ENCODE results near the gene INCA1. TPM values are rescaled to one million over a fixed set of nuclear protein-coding genes. Genes with fewer than 3 reads are reported as not detected.

INCA1 gene
- total and polyA plus RNA-seq, 2 of the 13 experiments (the other 11 are each of a cell fraction or from before 2014, with no cell fraction given) = 0.93 to 2.6 TPM

DNA sequence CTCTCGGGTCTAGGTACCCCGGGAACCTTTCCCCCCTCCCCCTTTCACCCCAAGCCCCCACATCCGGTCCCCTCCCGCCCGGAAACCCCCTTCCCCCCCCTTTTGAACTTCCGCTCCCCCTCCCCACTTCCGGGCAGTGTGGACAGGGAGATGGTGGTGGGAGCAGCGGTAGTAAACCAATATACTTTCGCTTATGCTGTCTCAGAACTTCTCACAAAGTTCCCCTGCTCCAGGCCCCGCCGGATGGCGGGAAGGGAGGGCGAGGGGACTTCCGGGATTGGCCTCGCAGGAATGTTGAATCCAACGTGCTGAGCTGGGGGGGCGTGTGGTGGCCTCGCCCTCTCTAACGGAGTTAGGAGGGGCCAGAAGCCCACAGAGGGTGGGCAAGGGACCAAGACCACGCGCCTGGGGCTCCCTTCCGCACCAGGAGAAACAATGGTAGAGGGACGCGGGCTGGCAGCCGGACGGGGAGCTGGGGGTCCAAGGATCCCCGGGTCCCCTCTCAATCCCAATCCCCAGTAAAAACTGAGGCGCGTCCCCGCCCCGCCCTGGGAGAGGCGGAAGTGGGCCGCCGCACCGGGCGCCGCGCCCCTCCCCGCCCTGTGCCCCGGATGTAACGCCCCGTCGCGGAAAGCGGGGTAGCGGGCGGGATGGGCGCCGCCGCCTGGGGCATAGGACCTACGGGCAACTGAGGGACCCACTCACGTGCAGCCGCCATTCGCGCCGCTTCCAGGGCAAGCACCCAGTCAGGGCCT is 49.7 kb downstream of the INCA1 start (continued):
- TF ChIP-seq ZNF253 (CRISPR knock-in tag; IDR thresholded peaks at IDR 0.05; ENCODE audit: borderline replicate concordance) (no peak), NR2F6 (IDR thresholded peaks at IDR 0.05) (no peak), NR2F6 (CRISPR knock-in tag; IDR thresholded peaks at IDR 0.05) (no peak), ZNF441 (CRISPR knock-in tag; IDR thresholded peaks at IDR 0.05; ENCODE audit: borderline replicate concordance) (peak; percentile 50; the same call in 1 of the 2 replicates), ZNF629 (CRISPR knock-in tag; conservative IDR thresholded peaks at IDR 0.05) (no peak), TOE1 (CRISPR knock-in tag; IDR thresholded peaks at IDR 0.05) (no peak; the same call in 1 of the 2 replicates), ZBTB1 (CRISPR knock-in tag; IDR thresholded peaks at IDR 0.05; ENCODE audit: borderline replicate concordance) (no peak), ATRX (CRISPR knock-in tag; IDR thresholded peaks at IDR 0.05; ENCODE audit: borderline replicate concordance) (no peak), ZNF841 (CRISPR knock-in tag; IDR thresholded peaks at IDR 0.05; ENCODE audit: borderline replicate concordance) (no peak), RORA (CRISPR knock-in tag; IDR thresholded peaks at IDR 0.05) (no peak), ZFX (CRISPR knock-in tag; IDR thresholded peaks at IDR 0.05; ENCODE audit: low read depth) (peak; percentile 3; the same call in 1 of the 2 replicates), ZNF451 (CRISPR knock-in tag; IDR thresholded peaks at IDR 0.05) (peak; percentile 74; the same call in 1 of the 2 replicates), PRPF4 (IDR thresholded peaks at IDR 0.05; ENCODE audit: low read depth, low read length, poor library complexity, severe bottlenecking) (no peak), ZSCAN30 (CRISPR knock-in tag; IDR thresholded peaks at IDR 0.05) (0 out of 2 replicates have a peak, but pooled peaks have one; percentile 23), SP1 (IDR thresholded peaks at IDR 0.05) (no peak), SP1 (CRISPR knock-in tag; IDR thresholded peaks at IDR 0.05) (no peak), ZSCAN29 (CRISPR knock-in tag; conservative IDR thresholded peaks at IDR 0.05) (no peak)
- TF ChIP-seq, protein P1, sequence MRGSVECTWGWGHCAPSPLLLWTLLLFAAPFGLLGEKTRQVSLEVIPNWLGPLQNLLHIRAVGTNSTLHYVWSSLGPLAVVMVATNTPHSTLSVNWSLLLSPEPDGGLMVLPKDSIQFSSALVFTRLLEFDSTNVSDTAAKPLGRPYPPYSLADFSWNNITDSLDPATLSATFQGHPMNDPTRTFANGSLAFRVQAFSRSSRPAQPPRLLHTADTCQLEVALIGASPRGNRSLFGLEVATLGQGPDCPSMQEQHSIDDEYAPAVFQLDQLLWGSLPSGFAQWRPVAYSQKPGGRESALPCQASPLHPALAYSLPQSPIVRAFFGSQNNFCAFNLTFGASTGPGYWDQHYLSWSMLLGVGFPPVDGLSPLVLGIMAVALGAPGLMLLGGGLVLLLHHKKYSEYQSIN (CRISPR knock-in tag; IDR thresholded peaks at IDR 0.05; ENCODE audit: borderline replicate concordance) = no peak
- TF ChIP-seq, protein P2, sequence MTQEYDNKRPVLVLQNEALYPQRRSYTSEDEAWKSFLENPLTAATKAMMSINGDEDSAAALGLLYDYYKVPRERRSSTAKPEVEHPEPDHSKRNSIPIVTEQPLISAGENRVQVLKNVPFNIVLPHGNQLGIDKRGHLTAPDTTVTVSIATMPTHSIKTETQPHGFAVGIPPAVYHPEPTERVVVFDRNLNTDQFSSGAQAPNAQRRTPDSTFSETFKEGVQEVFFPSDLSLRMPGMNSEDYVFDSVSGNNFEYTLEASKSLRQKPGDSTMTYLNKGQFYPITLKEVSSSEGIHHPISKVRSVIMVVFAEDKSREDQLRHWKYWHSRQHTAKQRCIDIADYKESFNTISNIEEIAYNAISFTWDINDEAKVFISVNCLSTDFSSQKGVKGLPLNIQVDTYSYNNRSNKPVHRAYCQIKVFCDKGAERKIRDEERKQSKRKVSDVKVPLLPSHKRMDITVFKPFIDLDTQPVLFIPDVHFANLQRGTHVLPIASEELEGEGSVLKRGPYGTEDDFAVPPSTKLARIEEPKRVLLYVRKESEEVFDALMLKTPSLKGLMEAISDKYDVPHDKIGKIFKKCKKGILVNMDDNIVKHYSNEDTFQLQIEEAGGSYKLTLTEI (CRISPR knock-in tag; conservative IDR thresholded peaks at IDR 0.05) = no peak
- TF ChIP-seq, protein P3, sequence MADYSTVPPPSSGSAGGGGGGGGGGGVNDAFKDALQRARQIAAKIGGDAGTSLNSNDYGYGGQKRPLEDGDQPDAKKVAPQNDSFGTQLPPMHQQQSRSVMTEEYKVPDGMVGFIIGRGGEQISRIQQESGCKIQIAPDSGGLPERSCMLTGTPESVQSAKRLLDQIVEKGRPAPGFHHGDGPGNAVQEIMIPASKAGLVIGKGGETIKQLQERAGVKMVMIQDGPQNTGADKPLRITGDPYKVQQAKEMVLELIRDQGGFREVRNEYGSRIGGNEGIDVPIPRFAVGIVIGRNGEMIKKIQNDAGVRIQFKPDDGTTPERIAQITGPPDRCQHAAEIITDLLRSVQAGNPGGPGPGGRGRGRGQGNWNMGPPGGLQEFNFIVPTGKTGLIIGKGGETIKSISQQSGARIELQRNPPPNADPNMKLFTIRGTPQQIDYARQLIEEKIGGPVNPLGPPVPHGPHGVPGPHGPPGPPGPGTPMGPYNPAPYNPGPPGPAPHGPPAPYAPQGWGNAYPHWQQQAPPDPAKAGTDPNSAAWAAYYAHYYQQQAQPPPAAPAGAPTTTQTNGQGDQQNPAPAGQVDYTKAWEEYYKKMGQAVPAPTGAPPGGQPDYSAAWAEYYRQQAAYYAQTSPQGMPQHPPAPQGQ (CRISPR knock-in tag; IDR thresholded peaks at IDR 0.05; ENCODE audit: borderline replicate concordance) = no peak
- TF ChIP-seq, protein P4, sequence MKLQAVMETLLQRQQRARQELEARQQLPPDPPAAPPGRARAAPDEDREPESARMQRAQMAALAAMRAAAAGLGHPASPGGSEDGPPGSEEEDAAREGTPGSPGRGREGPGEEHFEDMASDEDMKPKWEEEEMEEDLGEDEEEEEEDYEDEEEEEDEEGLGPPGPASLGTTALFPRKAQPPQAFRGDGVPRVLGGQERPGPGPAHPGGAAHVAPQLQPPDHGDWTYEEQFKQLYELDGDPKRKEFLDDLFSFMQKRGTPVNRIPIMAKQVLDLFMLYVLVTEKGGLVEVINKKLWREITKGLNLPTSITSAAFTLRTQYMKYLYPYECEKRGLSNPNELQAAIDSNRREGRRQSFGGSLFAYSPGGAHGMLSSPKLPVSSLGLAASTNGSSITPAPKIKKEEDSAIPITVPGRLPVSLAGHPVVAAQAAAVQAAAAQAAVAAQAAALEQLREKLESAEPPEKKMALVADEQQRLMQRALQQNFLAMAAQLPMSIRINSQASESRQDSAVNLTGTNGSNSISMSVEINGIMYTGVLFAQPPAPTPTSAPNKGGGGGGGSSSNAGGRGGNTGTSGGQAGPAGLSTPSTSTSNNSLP (IDR thresholded peaks at IDR 0.05; ENCODE audit: low read depth, low read length) = no peak
- TF ChIP-seq, protein P5, sequence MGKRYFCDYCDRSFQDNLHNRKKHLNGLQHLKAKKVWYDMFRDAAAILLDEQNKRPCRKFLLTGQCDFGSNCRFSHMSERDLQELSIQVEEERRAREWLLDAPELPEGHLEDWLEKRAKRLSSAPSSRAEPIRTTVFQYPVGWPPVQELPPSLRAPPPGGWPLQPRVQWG (CRISPR knock-in tag; IDR thresholded peaks at IDR 0.05; ENCODE audit: borderline replicate concordance, low read depth) = no peak
- TF ChIP-seq, protein P6, sequence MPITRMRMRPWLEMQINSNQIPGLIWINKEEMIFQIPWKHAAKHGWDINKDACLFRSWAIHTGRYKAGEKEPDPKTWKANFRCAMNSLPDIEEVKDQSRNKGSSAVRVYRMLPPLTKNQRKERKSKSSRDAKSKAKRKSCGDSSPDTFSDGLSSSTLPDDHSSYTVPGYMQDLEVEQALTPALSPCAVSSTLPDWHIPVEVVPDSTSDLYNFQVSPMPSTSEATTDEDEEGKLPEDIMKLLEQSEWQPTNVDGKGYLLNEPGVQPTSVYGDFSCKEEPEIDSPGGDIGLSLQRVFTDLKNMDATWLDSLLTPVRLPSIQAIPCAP (CRISPR knock-in tag; IDR thresholded peaks at IDR 0.05; ENCODE audit: low read depth) = no peak

Measured in HepG2 (cell line).